ENCODE data around the gene CDC42SE2.

DNA sequence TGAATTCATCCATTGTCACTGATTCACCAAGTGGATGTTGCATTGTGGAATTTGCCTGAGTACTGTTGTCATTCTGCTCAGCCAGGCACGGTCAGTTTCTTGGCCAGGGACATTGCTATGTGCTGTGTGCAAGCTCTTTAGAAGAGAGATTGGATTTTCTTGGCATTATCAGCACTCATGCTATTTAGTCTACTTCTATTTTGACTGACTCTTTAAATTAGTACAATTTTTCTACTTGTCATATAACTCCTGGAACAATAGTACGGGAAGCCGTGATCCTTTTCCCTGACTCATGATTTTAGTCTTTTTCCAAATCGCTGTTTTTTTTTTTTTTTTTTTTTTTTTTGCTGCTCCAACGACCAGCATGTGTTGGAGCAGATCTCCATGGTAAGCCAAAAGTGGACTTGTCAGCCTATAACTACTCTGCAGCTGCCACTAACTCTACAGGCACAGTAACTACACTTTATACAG lies 129.7 kb downstream of the CDC42SE2 start:
- TF ChIP-seq POLR2AphosphoS5 (IDR thresholded peaks at IDR 0.05; ENCODE audit: low read depth) = no peak
- TF ChIP-seq, protein P1, sequence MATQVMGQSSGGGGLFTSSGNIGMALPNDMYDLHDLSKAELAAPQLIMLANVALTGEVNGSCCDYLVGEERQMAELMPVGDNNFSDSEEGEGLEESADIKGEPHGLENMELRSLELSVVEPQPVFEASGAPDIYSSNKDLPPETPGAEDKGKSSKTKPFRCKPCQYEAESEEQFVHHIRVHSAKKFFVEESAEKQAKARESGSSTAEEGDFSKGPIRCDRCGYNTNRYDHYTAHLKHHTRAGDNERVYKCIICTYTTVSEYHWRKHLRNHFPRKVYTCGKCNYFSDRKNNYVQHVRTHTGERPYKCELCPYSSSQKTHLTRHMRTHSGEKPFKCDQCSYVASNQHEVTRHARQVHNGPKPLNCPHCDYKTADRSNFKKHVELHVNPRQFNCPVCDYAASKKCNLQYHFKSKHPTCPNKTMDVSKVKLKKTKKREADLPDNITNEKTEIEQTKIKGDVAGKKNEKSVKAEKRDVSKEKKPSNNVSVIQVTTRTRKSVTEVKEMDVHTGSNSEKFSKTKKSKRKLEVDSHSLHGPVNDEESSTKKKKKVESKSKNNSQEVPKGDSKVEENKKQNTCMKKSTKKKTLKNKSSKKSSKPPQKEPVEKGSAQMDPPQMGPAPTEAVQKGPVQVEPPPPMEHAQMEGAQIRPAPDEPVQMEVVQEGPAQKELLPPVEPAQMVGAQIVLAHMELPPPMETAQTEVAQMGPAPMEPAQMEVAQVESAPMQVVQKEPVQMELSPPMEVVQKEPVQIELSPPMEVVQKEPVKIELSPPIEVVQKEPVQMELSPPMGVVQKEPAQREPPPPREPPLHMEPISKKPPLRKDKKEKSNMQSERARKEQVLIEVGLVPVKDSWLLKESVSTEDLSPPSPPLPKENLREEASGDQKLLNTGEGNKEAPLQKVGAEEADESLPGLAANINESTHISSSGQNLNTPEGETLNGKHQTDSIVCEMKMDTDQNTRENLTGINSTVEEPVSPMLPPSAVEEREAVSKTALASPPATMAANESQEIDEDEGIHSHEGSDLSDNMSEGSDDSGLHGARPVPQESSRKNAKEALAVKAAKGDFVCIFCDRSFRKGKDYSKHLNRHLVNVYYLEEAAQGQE (IDR thresholded peaks at IDR 0.05; ENCODE audit: unreplicated experiment) = no peak
- TF ChIP-seq, protein P2, sequence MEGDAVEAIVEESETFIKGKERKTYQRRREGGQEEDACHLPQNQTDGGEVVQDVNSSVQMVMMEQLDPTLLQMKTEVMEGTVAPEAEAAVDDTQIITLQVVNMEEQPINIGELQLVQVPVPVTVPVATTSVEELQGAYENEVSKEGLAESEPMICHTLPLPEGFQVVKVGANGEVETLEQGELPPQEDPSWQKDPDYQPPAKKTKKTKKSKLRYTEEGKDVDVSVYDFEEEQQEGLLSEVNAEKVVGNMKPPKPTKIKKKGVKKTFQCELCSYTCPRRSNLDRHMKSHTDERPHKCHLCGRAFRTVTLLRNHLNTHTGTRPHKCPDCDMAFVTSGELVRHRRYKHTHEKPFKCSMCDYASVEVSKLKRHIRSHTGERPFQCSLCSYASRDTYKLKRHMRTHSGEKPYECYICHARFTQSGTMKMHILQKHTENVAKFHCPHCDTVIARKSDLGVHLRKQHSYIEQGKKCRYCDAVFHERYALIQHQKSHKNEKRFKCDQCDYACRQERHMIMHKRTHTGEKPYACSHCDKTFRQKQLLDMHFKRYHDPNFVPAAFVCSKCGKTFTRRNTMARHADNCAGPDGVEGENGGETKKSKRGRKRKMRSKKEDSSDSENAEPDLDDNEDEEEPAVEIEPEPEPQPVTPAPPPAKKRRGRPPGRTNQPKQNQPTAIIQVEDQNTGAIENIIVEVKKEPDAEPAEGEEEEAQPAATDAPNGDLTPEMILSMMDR (conservative IDR thresholded peaks at IDR 0.05; ENCODE audit: low read depth in 2 of 2) = no peak
- no peak for TF ChIP-seq ZNF331 (CRISPR knock-in tag; IDR thresholded peaks at IDR 0.05; ENCODE audit: low read depth)
- TF ChIP-seq NANOG (IDR thresholded peaks at IDR 0.05; ENCODE audit: borderline replicate concordance) = no peak
- TF ChIP-seq EZH2 (IDR thresholded peaks at IDR 0.05; ENCODE audit: low read depth, unreplicated experiment) = no peak
- no peak for TF ChIP-seq CREB1 (CRISPR knock-in tag; IDR thresholded peaks at IDR 0.05; ENCODE audit: low read depth)
- TF ChIP-seq EZH2phosphoT487 (IDR thresholded peaks at IDR 0.05; ENCODE audit: unreplicated experiment) = no peak
- no peak for TF ChIP-seq JUNB (IDR thresholded peaks at IDR 0.05; ENCODE audit: unreplicated experiment)
- TF ChIP-seq ZNF114 (CRISPR knock-in tag; IDR thresholded peaks at IDR 0.05) = no peak
- no peak for TF ChIP-seq STAT1 (IDR thresholded peaks at IDR 0.05; ENCODE audit: unreplicated experiment)
- TF ChIP-seq, protein P3, sequence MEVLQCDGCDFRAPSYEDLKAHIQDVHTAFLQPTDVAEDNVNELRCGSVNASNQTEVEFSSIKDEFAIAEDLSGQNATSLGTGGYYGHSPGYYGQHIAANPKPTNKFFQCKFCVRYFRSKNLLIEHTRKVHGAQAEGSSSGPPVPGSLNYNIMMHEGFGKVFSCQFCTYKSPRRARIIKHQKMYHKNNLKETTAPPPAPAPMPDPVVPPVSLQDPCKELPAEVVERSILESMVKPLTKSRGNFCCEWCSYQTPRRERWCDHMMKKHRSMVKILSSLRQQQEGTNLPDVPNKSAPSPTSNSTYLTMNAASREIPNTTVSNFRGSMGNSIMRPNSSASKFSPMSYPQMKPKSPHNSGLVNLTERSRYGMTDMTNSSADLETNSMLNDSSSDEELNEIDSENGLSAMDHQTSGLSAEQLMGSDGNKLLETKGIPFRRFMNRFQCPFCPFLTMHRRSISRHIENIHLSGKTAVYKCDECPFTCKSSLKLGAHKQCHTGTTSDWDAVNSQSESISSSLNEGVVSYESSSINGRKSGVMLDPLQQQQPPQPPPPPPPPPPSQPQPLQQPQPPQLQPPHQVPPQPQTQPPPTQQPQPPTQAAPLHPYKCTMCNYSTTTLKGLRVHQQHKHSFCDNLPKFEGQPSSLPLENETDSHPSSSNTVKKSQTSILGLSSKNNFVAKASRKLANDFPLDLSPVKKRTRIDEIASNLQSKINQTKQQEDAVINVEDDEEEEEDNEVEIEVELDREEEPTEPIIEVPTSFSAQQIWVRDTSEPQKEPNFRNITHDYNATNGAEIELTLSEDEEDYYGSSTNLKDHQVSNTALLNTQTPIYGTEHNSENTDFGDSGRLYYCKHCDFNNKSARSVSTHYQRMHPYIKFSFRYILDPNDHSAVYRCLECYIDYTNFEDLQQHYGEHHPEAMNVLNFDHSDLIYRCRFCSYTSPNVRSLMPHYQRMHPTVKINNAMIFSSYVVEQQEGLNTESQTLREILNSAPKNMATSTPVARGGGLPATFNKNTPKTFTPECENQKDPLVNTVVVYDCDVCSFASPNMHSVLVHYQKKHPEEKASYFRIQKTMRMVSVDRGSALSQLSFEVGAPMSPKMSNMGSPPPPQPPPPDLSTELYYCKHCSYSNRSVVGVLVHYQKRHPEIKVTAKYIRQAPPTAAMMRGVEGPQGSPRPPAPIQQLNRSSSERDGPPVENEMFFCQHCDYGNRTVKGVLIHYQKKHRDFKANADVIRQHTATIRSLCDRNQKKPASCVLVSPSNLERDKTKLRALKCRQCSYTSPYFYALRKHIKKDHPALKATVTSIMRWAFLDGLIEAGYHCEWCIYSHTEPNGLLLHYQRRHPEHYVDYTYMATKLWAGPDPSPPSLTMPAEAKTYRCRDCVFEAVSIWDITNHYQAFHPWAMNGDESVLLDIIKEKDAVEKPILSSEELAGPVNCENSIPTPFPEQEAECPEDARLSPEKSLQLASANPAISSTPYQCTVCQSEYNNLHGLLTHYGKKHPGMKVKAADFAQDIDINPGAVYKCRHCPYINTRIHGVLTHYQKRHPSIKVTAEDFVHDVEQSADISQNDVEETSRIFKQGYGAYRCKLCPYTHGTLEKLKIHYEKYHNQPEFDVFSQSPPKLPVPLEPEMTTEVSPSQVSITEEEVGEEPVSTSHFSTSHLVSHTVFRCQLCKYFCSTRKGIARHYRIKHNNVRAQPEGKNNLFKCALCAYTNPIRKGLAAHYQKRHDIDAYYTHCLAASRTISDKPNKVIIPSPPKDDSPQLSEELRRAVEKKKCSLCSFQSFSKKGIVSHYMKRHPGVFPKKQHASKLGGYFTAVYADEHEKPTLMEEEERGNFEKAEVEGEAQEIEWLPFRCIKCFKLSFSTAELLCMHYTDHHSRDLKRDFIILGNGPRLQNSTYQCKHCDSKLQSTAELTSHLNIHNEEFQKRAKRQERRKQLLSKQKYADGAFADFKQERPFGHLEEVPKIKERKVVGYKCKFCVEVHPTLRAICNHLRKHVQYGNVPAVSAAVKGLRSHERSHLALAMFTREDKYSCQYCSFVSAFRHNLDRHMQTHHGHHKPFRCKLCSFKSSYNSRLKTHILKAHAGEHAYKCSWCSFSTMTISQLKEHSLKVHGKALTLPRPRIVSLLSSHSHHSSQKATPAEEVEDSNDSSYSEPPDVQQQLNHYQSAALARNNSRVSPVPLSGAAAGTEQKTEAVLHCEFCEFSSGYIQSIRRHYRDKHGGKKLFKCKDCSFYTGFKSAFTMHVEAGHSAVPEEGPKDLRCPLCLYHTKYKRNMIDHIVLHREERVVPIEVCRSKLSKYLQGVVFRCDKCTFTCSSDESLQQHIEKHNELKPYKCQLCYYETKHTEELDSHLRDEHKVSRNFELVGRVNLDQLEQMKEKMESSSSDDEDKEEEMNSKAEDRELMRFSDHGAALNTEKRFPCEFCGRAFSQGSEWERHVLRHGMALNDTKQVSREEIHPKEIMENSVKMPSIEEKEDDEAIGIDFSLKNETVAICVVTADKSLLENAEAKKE (CRISPR knock-in tag; IDR thresholded peaks at IDR 0.05) = no peak
- TF ChIP-seq, protein P4, sequence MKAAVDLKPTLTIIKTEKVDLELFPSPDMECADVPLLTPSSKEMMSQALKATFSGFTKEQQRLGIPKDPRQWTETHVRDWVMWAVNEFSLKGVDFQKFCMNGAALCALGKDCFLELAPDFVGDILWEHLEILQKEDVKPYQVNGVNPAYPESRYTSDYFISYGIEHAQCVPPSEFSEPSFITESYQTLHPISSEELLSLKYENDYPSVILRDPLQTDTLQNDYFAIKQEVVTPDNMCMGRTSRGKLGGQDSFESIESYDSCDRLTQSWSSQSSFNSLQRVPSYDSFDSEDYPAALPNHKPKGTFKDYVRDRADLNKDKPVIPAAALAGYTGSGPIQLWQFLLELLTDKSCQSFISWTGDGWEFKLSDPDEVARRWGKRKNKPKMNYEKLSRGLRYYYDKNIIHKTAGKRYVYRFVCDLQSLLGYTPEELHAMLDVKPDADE (IDR thresholded peaks at IDR 0.05) = no peak
